CD4-positive, alpha-beta T cell treated with Interleukin-15 for 4 hours (primary cell): ENCODE results near the gene NRCAM.
"Not testable (repeated sequence)": the region's sequence is repeated elsewhere in the genome, so short reads cannot be mapped to it uniquely, and the experiment has no call there.

Experiments
- DNase-seq: peaks from one replicate; pipeline ENCODE4 v3.0.0-alpha.2; 2020; ENCODE audit warnings: low spot score

Gene NRCAM

GRCh38 chr7:108340856-108341411, 115.3 kb downstream of the NRCAM start:
- DNase-seq: no peak

GRCh38 chr7:108340406-108340805, 115.8 kb downstream of the NRCAM start:
- not testable (repeated sequence) for DNase-seq

GRCh38 chr7:108335269-108335918, 120.8 kb downstream of the NRCAM start:
- DNase-seq: no peak

GRCh38 chr7:108332937-108333336, 123.3 kb downstream of the NRCAM start:
- DNase-seq: no peak

DNA sequence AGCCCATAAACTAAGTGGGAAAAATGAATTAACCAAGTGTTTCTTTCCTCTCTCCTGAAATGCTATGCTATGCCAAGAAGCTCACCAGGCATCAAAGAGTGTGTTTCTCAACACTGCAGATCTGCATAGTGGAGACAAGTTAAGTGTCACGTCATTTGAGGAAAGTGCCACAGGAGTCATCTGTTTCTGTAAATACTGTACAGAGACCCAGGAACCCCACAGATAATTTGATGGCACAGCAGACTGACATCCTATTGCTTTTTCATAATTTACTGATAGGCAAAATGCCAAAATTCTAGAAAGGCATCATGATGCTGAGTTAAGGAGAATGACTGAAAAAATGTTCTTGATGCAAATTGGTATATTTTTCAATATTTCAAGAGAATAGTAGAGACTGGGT, 124.3 kb downstream of the NRCAM start:
- no peak for DNase-seq

DNA sequence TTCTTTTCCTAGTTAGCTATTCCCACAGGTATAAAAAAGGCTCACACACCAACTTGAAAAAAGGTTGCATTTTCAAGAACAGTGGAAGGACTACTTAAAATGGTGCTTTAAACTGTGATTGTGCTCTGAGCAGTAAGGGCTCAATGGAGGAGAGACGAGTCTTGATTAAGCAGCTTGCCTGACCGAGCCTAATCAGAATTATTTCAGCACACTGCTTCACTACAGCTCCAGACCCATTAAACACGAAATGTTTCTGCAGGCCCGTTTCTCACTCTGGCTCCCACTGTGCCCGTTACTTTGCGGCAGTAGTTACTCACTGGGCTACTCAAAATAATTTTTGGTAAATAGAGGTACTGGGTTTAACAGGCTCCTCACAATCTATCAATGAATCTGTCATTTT, 126.0 kb downstream of the NRCAM start:
- DNase-seq: no peak

- no peak for DNase-seq
These were observed 126.7 kb downstream of the NRCAM start for GRCh38 chr7:108329514-108329913.

GRCh38 chr7:108328174-108328651, 128.0 kb downstream of the NRCAM start:
- no peak for DNase-seq

DNA sequence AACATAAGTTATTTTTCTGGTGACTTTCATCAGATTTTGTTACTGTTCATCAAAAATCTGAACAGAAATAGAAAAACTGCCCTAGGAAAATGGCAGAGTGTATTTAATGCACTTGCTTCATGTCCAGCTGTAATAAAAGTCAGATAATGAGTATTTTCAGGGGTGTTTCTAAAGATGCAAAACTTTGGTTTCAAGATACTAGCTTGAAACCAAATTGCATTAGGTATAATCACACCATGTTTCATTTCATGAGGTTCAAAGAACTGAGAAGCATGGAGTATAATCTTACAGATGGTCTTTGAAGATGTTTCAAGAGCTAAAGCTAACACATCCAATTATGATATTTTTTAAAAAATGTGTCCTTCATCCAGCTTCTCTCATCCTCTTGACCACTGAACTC, 128.9 kb downstream of the NRCAM start:
- DNase-seq: no peak

DNA sequence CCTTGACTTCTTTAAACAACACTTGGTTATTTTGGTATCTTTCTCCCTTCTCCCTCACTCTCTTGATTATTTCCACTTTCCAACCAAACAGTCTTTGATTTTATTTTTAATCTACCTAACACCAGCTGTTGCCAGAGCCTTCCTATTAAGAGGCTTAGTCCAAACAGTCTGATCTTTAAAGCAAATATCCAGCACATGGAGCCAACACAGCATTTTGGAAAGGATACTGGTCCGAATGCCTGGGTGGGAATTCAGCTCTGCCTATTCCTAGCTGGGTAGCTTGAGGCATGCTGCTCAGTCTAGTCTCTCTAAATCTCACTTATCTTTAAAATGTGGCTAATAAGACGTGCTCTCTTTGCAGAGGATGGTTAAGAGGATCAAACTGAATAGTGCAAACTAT, 129.3 kb downstream of the NRCAM start:
- DNase-seq: no peak

DNA sequence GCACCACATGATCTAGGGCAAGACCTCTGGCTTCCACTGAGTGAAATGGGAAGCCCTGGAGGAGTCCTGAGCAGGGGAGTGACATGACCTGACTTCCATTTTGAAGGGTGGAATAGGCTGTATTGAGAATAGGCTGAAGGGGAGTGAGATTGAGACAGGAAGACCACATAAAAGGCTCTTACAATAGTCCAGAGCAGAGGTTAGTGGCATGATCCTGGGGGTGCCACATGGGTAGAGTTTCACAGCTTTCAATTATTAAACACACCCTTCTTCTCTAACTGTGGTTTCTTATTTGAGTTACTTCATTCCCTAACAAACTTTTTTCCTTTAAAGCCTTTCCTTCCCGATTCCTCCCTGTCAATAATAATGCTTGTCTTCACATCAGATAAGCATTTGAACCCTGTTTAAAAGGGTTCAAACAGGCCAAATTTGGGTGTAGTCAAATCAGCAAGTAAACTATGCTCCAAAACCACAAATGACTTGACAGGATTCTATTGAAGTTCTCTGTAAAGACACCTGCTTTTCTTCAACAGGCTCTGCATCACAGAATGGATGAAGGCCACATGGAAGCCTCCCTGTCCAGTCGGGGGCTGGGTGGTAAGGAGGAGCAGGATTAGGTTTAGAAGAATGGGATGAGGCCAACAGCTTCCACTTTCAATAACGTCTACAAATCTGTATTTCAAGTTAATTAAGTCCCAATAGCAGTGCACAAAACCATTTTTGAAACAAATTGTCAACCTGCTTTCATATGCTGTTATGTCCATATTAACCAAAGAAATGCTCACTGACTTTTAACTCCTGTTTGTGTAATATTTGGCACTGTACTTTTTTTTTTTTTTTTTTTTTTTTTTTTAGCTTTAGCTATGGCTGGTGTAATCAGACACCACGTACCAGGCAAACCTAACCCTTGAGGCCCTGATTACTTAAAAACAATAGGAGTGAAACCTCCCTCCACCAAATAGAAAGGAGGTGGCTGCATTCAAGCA, 131.9 kb downstream of the NRCAM start:
- DNase-seq: no peak

GRCh38 chr7:108322925-108323832, 133.1 kb downstream of the NRCAM start:
- no peak for DNase-seq

DNA sequence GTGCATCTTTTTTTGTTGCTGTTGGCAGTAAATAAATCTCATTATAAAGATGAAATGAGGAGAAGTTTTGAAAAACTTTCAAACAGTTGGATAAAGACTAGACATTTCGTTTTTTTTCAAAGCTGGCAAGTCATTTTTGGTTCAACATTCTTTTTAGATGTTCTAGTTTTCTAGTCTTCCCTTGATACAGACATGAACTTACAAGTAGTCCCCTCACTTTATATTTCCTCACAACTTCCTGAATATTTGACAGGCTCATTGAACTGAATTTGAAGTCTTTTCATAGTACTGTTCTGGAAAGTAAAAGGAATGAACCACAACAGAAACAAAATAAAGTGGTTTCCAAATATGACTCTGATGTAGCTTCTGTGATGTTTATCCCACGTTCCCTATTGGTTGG, 134.2 kb downstream of the NRCAM start:
- DNase-seq: no peak

- no peak for DNase-seq
These were observed 134.9 kb downstream of the NRCAM start for GRCh38 chr7:108321359-108321758.

DNA sequence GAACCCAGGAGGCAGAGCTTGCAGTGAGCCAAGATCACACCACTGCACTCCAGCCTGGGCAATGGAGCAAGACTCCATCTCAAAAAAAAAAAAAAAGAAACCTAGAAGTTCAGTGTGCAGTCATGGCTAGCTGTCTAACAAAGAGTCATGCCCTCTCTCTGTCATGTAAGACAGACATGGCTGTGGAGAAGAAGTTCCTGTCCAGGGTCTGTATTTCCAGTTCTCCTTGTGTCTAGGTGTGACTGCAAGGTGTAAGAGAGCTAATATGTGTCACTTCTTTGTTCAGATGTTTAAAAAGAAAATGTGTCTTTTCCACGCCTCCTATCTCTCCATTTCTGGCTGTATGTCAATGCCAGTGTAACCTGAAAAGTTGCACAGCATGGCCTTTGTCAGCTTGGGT, 139.5 kb downstream of the NRCAM start:
- no peak for DNase-seq

DNA sequence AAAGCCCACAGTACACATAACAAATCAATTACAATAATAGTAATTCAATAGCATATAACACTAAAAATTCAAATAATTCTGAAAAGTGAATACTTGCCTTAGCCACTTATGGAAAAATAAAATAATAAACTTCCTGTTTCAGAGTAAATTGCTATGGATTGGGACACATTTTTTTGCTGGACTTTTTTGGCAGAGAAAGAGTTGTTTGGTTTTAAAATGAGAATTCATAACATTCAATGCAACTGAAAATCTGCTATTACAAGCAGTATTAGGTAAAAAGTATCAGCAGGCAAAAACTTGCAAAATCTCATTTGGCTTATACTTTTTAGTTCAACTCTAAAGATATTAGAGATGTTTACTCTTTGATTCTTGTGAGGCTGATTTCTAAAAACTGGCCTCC, 141.7 kb downstream of the NRCAM start:
- no peak for DNase-seq

GRCh38 chr7:108314049-108314448, 142.2 kb downstream of the NRCAM start:
- no peak for DNase-seq

- DNase-seq: no peak
These were observed 143.2 kb downstream of the NRCAM start for GRCh38 chr7:108313086-108313485.

- DNase-seq: no peak
These were observed 144.6 kb downstream of the NRCAM start for GRCh38 chr7:108311446-108312168.

DNA sequence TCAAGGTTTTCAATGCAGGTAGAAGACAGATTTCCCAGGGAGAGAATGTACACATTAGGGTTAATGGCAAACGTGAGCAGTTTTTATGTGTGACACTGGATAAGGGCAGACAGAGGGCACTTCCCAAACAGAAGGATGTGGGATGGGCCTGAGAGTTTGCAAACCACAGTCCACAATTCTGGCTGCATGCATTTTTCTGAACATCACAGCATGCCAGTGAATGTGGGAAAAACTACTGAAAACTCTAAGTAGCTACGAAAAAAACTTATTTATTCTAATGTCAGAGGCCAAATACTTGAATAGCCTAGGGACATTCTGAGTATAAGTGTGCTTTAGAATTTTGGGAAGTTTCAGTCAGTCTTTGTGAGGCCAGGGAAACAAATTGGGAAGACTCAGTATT, 145.9 kb downstream of the NRCAM start:
- DNase-seq: no peak

- DNase-seq: no peak
These were observed 147.3 kb downstream of the NRCAM start for GRCh38 chr7:108308903-108309302.
